Measurements from ENCODE around the gene GRK6. TPM values are rescaled to one million over a fixed set of nuclear protein-coding genes. Genes with fewer than 3 reads are reported as not detected.

Gene GRK6
- total RNA-seq, 4 donors from 2014 or later: 19.4 to 26.4 (median 23.2) TPM

GRCh38 chr5:177468685-177469628, 42.5 kb downstream of the GRK6 start:
- Histone ChIP-seq H3K27ac (peak overlapping the region in 3 of 4 donors; percentile 14 to 97 (median 93)), H3K4me1 (peaks cover 0 to 48% (median 23%) of the 10 kb centered on the region in 4 donors), H3K36me3 (peaks cover 0 to 43% (median 4%) of the 10 kb centered on the region in 3 donors), H3K27me3 (no peaks in the 10 kb centered on the region), H3K4me3 (no peak overlapping the region), H3K9me3 (peaks cover 0 to 6% (median 0%) of the 10 kb centered on the region in 4 donors)
- no peak for TF ChIP-seq EP300 (IDR thresholded peaks at IDR 0.05)
- TF ChIP-seq POLR2A (IDR thresholded peaks at IDR 0.05): no peak
- TF ChIP-seq CTCF (IDR thresholded peaks at IDR 0.05): no peak
- 47 to 50% methylated on average over 23 to 25 of the region's 25 CpGs for WGBS, 2 donors
- DNase-seq (ENCODE audit: low spot score in 2 of 2): no peak

GRCh38 chr5:177469750-177470525, 43.5 kb downstream of the GRK6 start:
- peaks cover 0 to 36% (median 4%) of the 10 kb centered on the region in 3 donors for H3K36me3 ChIP-seq
- H3K27me3 ChIP-seq: no peaks in the 10 kb centered on the region
- WGBS, 2 donors: 56 to 61% methylated on average over 7 to 8 of the region's 8 CpGs
- H3K9me3 ChIP-seq: peaks cover 0 to 5% (median 0%) of the 10 kb centered on the region in 4 donors
- no peak for DNase-seq (ENCODE audit: low spot score in 2 of 2)
- no peak overlapping the region for H3K4me3 ChIP-seq
- peaks cover 0 to 58% (median 23%) of the 10 kb centered on the region in 4 donors for H3K4me1 ChIP-seq
- no peak for TF ChIP-seq CTCF (IDR thresholded peaks at IDR 0.05)
- no peak for TF ChIP-seq EP300 (IDR thresholded peaks at IDR 0.05)
- TF ChIP-seq POLR2A (IDR thresholded peaks at IDR 0.05): no peak
- H3K27ac ChIP-seq: peak overlapping the region in 3 of 4 donors; percentile 14 to 97 (median 93)

- Histone ChIP-seq H3K9me3 (no peaks in the 10 kb centered on the region), H3K36me3 (peaks cover 0 to 26% (median 4%) of the 10 kb centered on the region in 3 donors), H3K27me3 (no peaks in the 10 kb centered on the region), H3K27ac (peak overlapping the region in 3 of 4 donors; percentile 12 to 97 (median 93)), H3K4me3 (no peak overlapping the region), H3K4me1 (peaks cover 0 to 62% (median 23%) of the 10 kb centered on the region in 4 donors)
- TF ChIP-seq POLR2A (IDR thresholded peaks at IDR 0.05): no peak
- no peak for TF ChIP-seq CTCF (IDR thresholded peaks at IDR 0.05)
- TF ChIP-seq EP300 (IDR thresholded peaks at IDR 0.05): no peak
- DNase-seq (ENCODE audit: low spot score in 2 of 2): no peak
- 78 to 80% methylated on average over 9 to 10 of the region's 10 CpGs for WGBS, 2 donors
These were observed 44.5 kb downstream of the GRK6 start for GRCh38 chr5:177470759-177471536.

GRCh38 chr5:177471610-177472356, 45.3 kb downstream of the GRK6 start:
- Histone ChIP-seq H3K4me1 (peaks cover 0 to 70% (median 23%) of the 10 kb centered on the region in 4 donors), H3K27ac (peak overlapping the region; percentile 49 to 97 (median 88)), H3K9me3 (no peaks in the 10 kb centered on the region), H3K36me3 (peaks cover 0 to 18% (median 2%) of the 10 kb centered on the region in 3 donors), H3K27me3 (no peaks in the 10 kb centered on the region), H3K4me3 (peak overlapping the region; percentile 69 to 77 (median 76))
- DNase-seq (ENCODE audit: low spot score in 2 of 2): peak; percentile 64 to 73
- no peak for TF ChIP-seq EP300 (IDR thresholded peaks at IDR 0.05)
- WGBS, 2 donors: 49 to 61% methylated on average over 7 to 14 of the region's 14 CpGs

All from tibial nerve (tissue), 4 donors.